Measurements from ENCODE around the gene ZSCAN21. TPM values are rescaled to one million over a fixed set of nuclear protein-coding genes. Genes with fewer than 3 reads are reported as not detected.

ZSCAN21 gene
- total RNA-seq, 2 donors from 2014 or later = 9.3 to 16.6 TPM

GRCh38 chr7:100033526-100033925 lies 16.0 kb upstream of the ZSCAN21 start:
- H3K36me3 ChIP-seq = peaks cover 41% of the 10 kb centered on the region
- H3K27me3 ChIP-seq (replicated peaks; ENCODE audit: insufficient read depth) = no peaks in the 10 kb centered on the region
- H3K9me3 ChIP-seq = no peaks in the 10 kb centered on the region
- H3K4me1 ChIP-seq (ENCODE audit: control insufficient read depth in 1 of 2, low read depth in 2 of 2) = peaks cover 0 to 12% of the 10 kb centered on the region in 2 donors
- no peak overlapping the region for H3K27ac ChIP-seq
- DNase-seq (ENCODE audit: low spot score) (no peak), ATAC-seq (ENCODE audit: insufficient number of reproducible peaks, low FRiP score, low read depth) (no peak)
- H3K4me3 ChIP-seq = no peak overlapping the region
- TF ChIP-seq, protein P1, sequence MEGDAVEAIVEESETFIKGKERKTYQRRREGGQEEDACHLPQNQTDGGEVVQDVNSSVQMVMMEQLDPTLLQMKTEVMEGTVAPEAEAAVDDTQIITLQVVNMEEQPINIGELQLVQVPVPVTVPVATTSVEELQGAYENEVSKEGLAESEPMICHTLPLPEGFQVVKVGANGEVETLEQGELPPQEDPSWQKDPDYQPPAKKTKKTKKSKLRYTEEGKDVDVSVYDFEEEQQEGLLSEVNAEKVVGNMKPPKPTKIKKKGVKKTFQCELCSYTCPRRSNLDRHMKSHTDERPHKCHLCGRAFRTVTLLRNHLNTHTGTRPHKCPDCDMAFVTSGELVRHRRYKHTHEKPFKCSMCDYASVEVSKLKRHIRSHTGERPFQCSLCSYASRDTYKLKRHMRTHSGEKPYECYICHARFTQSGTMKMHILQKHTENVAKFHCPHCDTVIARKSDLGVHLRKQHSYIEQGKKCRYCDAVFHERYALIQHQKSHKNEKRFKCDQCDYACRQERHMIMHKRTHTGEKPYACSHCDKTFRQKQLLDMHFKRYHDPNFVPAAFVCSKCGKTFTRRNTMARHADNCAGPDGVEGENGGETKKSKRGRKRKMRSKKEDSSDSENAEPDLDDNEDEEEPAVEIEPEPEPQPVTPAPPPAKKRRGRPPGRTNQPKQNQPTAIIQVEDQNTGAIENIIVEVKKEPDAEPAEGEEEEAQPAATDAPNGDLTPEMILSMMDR (IDR thresholded peaks at IDR 0.05) = no peak

DNA sequence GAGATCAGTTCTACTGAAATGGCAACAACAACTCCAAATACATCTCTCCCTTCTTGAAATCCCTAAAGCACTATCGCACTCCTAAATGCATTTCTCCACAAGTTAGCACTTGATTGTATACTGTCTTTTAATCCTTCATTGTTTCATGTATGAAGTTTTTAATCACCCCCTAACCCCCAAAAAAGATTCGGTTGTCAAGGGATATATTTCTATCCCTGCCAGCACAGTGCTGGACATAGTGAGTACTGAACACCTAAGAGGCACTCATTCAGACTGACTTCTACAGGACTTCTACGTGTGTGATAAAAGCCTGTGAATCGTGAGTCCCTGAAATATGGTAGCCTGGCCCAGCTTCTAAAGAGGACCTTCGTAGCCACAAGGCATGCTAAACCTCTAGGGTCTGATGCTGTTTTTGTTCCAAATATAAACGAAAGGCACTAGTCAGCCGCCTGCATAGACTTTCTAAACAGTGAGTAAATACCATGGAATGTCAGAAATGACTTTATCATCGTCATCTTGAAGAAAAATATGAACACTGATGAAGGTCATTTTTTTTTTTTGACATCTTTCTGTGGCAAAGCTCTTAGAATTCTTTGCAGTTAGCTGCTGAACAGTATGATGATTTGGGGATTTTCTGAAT lies 14.6 kb upstream of the ZSCAN21 start:
- Histone ChIP-seq H3K27ac (no peak overlapping the region), H3K9me3 (no peaks in the 10 kb centered on the region), H3K4me3 (no peak overlapping the region), H3K4me1 (ENCODE audit: control insufficient read depth in 1 of 2, low read depth in 2 of 2) (peaks cover 0 to 12% of the 10 kb centered on the region in 2 donors), H3K36me3 (peaks cover 37% of the 10 kb centered on the region), H3K27me3 (replicated peaks; ENCODE audit: insufficient read depth) (no peaks in the 10 kb centered on the region)
- DNase-seq (ENCODE audit: low spot score) = no peak
- TF ChIP-seq, protein P1 (IDR thresholded peaks at IDR 0.05) = no peak
- ATAC-seq (ENCODE audit: insufficient number of reproducible peaks, low FRiP score, low read depth) = no peak

DNA sequence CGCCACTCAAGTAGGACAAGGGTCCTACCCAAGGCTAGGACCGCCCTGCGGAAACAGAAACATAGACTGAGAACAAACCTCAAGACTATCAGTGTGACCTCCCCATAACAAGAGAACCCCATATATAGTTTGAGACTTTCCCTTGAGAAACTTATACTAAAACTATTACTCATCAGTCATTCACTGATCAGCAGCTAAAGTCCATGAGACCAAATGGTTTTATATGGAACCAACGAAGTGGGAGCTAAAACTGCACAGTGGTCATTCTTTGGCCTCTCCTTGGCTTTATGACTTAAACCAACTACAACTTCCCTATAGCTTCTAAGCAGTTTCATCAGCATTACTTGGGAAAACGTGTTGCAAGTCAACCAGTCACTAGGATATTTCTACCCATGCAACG lies 13.7 kb upstream of the ZSCAN21 start:
- TF ChIP-seq, protein P1 (IDR thresholded peaks at IDR 0.05) = no peak
- no peaks in the 10 kb centered on the region for H3K27me3 ChIP-seq (replicated peaks; ENCODE audit: insufficient read depth)
- H3K9me3 ChIP-seq = no peaks in the 10 kb centered on the region
- H3K4me1 ChIP-seq (ENCODE audit: control insufficient read depth in 1 of 2, low read depth in 2 of 2) = peaks cover 0 to 12% of the 10 kb centered on the region in 2 donors
- H3K27ac ChIP-seq = no peak overlapping the region
- DNase-seq (ENCODE audit: low spot score) (no peak), ATAC-seq (ENCODE audit: insufficient number of reproducible peaks, low FRiP score, low read depth) (no peak)
- H3K36me3 ChIP-seq = peaks cover 34% of the 10 kb centered on the region
- no peak overlapping the region for H3K4me3 ChIP-seq

DNA sequence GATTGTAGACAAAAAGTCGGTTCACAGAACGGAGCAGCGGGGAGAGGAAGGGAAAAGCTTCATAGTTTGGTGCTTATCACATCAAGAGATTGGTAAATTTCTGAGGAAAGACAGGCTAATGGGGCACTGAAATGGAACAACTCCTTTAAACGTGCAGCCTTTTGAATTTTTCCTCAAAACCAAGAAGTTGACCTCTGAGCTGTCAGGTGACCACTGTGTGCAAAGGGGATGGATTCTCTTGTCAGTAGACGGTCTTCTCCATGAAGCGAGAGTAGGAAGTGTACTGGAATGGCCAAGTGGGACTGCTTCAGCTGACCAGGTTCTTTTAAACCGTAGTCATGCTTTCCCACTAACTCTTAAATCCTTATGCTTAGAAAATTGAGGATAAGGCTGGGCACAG lies 11.2 kb upstream of the ZSCAN21 start:
- no peak for ATAC-seq (ENCODE audit: insufficient number of reproducible peaks, low FRiP score, low read depth)
- TF ChIP-seq, protein P1 (IDR thresholded peaks at IDR 0.05) = no peak
- Histone ChIP-seq H3K4me1 (ENCODE audit: control insufficient read depth in 1 of 2, low read depth in 2 of 2) (peaks cover 0 to 12% of the 10 kb centered on the region in 2 donors), H3K4me3 (no peak overlapping the region), H3K27ac (no peak overlapping the region), H3K9me3 (no peaks in the 10 kb centered on the region), H3K36me3 (peaks cover 19% of the 10 kb centered on the region), H3K27me3 (replicated peaks; ENCODE audit: insufficient read depth) (no peaks in the 10 kb centered on the region)
- DNase-seq (ENCODE audit: low spot score) = no peak

GRCh38 chr7:100040575-100040974 lies 9.0 kb upstream of the ZSCAN21 start:
- Histone ChIP-seq H3K4me3 (no peak overlapping the region), H3K4me1 (ENCODE audit: control insufficient read depth in 1 of 2, low read depth in 2 of 2) (peaks cover 0 to under 1% of the 10 kb centered on the region in 2 donors), H3K27me3 (replicated peaks; ENCODE audit: insufficient read depth) (no peaks in the 10 kb centered on the region), H3K36me3 (peaks cover 3% of the 10 kb centered on the region), H3K27ac (no peak overlapping the region), H3K9me3 (no peaks in the 10 kb centered on the region)
- no peak for DNase-seq (ENCODE audit: low spot score)
- TF ChIP-seq, protein P1 (IDR thresholded peaks at IDR 0.05) = no peak
- ATAC-seq (ENCODE audit: insufficient number of reproducible peaks, low FRiP score, low read depth) = no peak

Measured in thoracic aorta (tissue), 2 donors.